ENCODE measurements around the gene OSBP2.

OSBP2 gene

GRCh38 chr22:30945653-30946052 is 251.0 kb downstream of the OSBP2 start:
- Histone ChIP-seq H3K9me2 (replicated peaks; ENCODE audit: low read depth, low read length) (no peaks in the 10 kb centered on the region), H3K36me3 (ENCODE audit: insufficient read depth, low read length) (peaks cover 92% of the 10 kb centered on the region; the same call in 1 of the 2 replicates), H3K79me2 (ENCODE audit: insufficient read depth, low read length) (no peaks in the 10 kb centered on the region), H3K27me3 (ENCODE audit: insufficient read depth, low read length, poor library complexity, severe bottlenecking) (no peaks in the 10 kb centered on the region), H2AFZ (ENCODE audit: low read length) (no peak overlapping the region), H3F3A (ENCODE audit: low read depth) (no peaks in the 10 kb centered on the region), H3K4me1 (ENCODE audit: insufficient read depth, low read length, poor library complexity, severe bottlenecking) (no peaks in the 10 kb centered on the region), H3K9ac (ENCODE audit: low read depth, low read length, poor library complexity, severe bottlenecking) (no peak overlapping the region), H3K4me3 (ENCODE audit: low read length, poor library complexity, severe bottlenecking) (no peak overlapping the region), H4K20me1 (ENCODE audit: insufficient read depth, low read length, poor library complexity, severe bottlenecking) (no peaks in the 10 kb centered on the region), H3K9me3 (ENCODE audit: insufficient read depth, low read depth, low read length) (no peaks in the 10 kb centered on the region), H3K4me2 (ENCODE audit: low read depth, low read length, poor library complexity, severe bottlenecking) (no peak overlapping the region)
- TF ChIP-seq CTCF (conservative IDR thresholded peaks at IDR 0.05; ENCODE audit: low read length) (no peak), EZH2phosphoT487 (IDR thresholded peaks at IDR 0.05; ENCODE audit: borderline replicate concordance) (no peak)

GRCh38 chr22:30946354-30946753 is 251.7 kb downstream of the OSBP2 start:
- peaks cover 88% of the 10 kb centered on the region; the same call in 1 of the 2 replicates for H3K36me3 ChIP-seq (ENCODE audit: insufficient read depth, low read length)
- H3K27me3 ChIP-seq (ENCODE audit: insufficient read depth, low read length, poor library complexity, severe bottlenecking) = no peaks in the 10 kb centered on the region
- no peak overlapping the region for H3K4me2 ChIP-seq (ENCODE audit: low read depth, low read length, poor library complexity, severe bottlenecking)
- no peaks in the 10 kb centered on the region for H3K9me3 ChIP-seq (ENCODE audit: insufficient read depth, low read depth, low read length)
- TF ChIP-seq EZH2phosphoT487 (IDR thresholded peaks at IDR 0.05; ENCODE audit: borderline replicate concordance) (no peak), CTCF (conservative IDR thresholded peaks at IDR 0.05; ENCODE audit: low read length) (no peak)
- H3K9ac ChIP-seq (ENCODE audit: low read depth, low read length, poor library complexity, severe bottlenecking) = no peak overlapping the region
- H3K4me1 ChIP-seq (ENCODE audit: insufficient read depth, low read length, poor library complexity, severe bottlenecking) = no peaks in the 10 kb centered on the region
- no peak overlapping the region for H3K4me3 ChIP-seq (ENCODE audit: low read length, poor library complexity, severe bottlenecking)
- no peaks in the 10 kb centered on the region for H3F3A ChIP-seq (ENCODE audit: low read depth)
- no peaks in the 10 kb centered on the region for H4K20me1 ChIP-seq (ENCODE audit: insufficient read depth, low read length, poor library complexity, severe bottlenecking)
- no peak overlapping the region for H2AFZ ChIP-seq (ENCODE audit: low read length)
- H3K79me2 ChIP-seq (ENCODE audit: insufficient read depth, low read length) = no peaks in the 10 kb centered on the region
- no peaks in the 10 kb centered on the region for H3K9me2 ChIP-seq (replicated peaks; ENCODE audit: low read depth, low read length)

- no peaks in the 10 kb centered on the region for H3K9me3 ChIP-seq (ENCODE audit: insufficient read depth, low read depth, low read length)
- TF ChIP-seq CTCF (conservative IDR thresholded peaks at IDR 0.05; ENCODE audit: low read length) (no peak), EZH2phosphoT487 (IDR thresholded peaks at IDR 0.05; ENCODE audit: borderline replicate concordance) (no peak)
- H3K9me2 ChIP-seq (replicated peaks; ENCODE audit: low read depth, low read length) = no peaks in the 10 kb centered on the region
- H2AFZ ChIP-seq (ENCODE audit: low read length) = no peak overlapping the region
- no peak overlapping the region for H3K4me3 ChIP-seq (ENCODE audit: low read length, poor library complexity, severe bottlenecking)
- H3K79me2 ChIP-seq (ENCODE audit: insufficient read depth, low read length) = no peaks in the 10 kb centered on the region
- H4K20me1 ChIP-seq (ENCODE audit: insufficient read depth, low read length, poor library complexity, severe bottlenecking) = no peaks in the 10 kb centered on the region
- no peaks in the 10 kb centered on the region for H3F3A ChIP-seq (ENCODE audit: low read depth)
- H3K27me3 ChIP-seq (ENCODE audit: insufficient read depth, low read length, poor library complexity, severe bottlenecking) = no peaks in the 10 kb centered on the region
- H3K9ac ChIP-seq (ENCODE audit: low read depth, low read length, poor library complexity, severe bottlenecking) = no peak overlapping the region
- H3K4me1 ChIP-seq (ENCODE audit: insufficient read depth, low read length, poor library complexity, severe bottlenecking) = no peaks in the 10 kb centered on the region
- H3K36me3 ChIP-seq (ENCODE audit: insufficient read depth, low read length) = peaks cover 79% of the 10 kb centered on the region; the same call in 1 of the 2 replicates
- H3K4me2 ChIP-seq (ENCODE audit: low read depth, low read length, poor library complexity, severe bottlenecking) = no peak overlapping the region
Measured at GRCh38 chr22:30947173-30947815, 252.6 kb downstream of the OSBP2 start.

All from Loucy (cell line).